A549 (cell line): ENCODE results near the gene WDR33.

Source experiments
- BCL3 ChIP-seq: fragments of >200 bp; sonication (Bioruptor Twin); formaldehyde crosslinking; IDR thresholded peaks from 3 replicates; pipeline ENCODE4 v1.6.1; 2016
- ELK1 ChIP-seq: fragments of 150-350 bp; IDR thresholded peaks from 2 replicates; pipeline ENCODE4 v1.6.1; 2014; ENCODE audit warnings: low read depth, mild to moderate bottlenecking, low read length
- EP300 ChIP-seq, 2 experiments: fragments of >200 bp; sonication (Bioruptor Twin); formaldehyde crosslinking; IDR thresholded peaks; 2 replicates in 1 of 2; 3 replicates in 1 of 2; pipeline ENCODE4 v1.6.1; 2016 to 2017
- ESRRA ChIP-seq: fragments of 150-350 bp; IDR thresholded peaks from 2 replicates; pipeline ENCODE4 v1.6.1; 2014; ENCODE audit warnings: mild to moderate bottlenecking, low read length, borderline replicate concordance
- FOSL2 ChIP-seq, 2 experiments: fragments of 450-650 bp in 1 of 2; fragments of >200 bp in 1 of 2; sonication (Bioruptor Twin) in 1 of 2; formaldehyde crosslinking; IDR thresholded peaks; 2 replicates each; pipeline versions ENCODE4 v1.5.0 to v1.6.1; 2016 to 2020; ENCODE audit warnings: mild to moderate bottlenecking in 1 of 2, moderate library complexity in 1 of 2
- MAFK ChIP-seq: fragments of 450-650 bp; IDR thresholded peaks from 2 replicates; pipeline ENCODE4 v1.6.1; 2014; ENCODE audit not compliant: partially characterized antibody
- MAX ChIP-seq: IDR thresholded peaks from 2 replicates; pipeline ENCODE4 v1.6.1; 2012
- MYC ChIP-seq: IDR thresholded peaks from 2 replicates; pipeline ENCODE4 v1.6.1; 2012; ENCODE audit warnings: mild to moderate bottlenecking, inconsistent platforms, low read length, improper control_type of control experiment, borderline replicate concordance
- NFE2L2 ChIP-seq: fragments of 150-350 bp; conservative IDR thresholded peaks from 2 replicates; pipeline ENCODE4 v1.6.1; 2014; ENCODE audit warnings: low read length
- POLR2A ChIP-seq: IDR thresholded peaks from 2 replicates; pipeline ENCODE4 v1.6.1; 2012; ENCODE audit warnings: mild to moderate bottlenecking, low read length
- SREBF2 ChIP-seq: fragments of 450-650 bp; IDR thresholded peaks from 2 replicates; pipeline ENCODE4 v1.6.1; 2014; ENCODE audit warnings: mild to moderate bottlenecking, moderate library complexity
- ZSCAN20 ChIP-seq: fragments of 250-450 bp; sonication (Bioruptor Pico); IDR thresholded peaks from 2 replicates; pipeline ENCODE4 v1.8.0; 2022; ENCODE audit warnings: mild to moderate bottlenecking, moderate library complexity
- TF ChIP-seq, protein P1 (sequence below): fragments of >200 bp; sonication (Bioruptor Twin); formaldehyde crosslinking; IDR thresholded peaks from 3 replicates; pipeline ENCODE4 v1.5.1; 2016
- TF ChIP-seq, protein P2 (sequence below): fragments of 200-600 bp; sonication (generic); IDR thresholded peaks from 2 replicates; pipeline ENCODE4 v1.6.1; 2016; ENCODE audit warnings: antibody characterized with exemption, mild to moderate bottlenecking, moderate library complexity

DNA sequence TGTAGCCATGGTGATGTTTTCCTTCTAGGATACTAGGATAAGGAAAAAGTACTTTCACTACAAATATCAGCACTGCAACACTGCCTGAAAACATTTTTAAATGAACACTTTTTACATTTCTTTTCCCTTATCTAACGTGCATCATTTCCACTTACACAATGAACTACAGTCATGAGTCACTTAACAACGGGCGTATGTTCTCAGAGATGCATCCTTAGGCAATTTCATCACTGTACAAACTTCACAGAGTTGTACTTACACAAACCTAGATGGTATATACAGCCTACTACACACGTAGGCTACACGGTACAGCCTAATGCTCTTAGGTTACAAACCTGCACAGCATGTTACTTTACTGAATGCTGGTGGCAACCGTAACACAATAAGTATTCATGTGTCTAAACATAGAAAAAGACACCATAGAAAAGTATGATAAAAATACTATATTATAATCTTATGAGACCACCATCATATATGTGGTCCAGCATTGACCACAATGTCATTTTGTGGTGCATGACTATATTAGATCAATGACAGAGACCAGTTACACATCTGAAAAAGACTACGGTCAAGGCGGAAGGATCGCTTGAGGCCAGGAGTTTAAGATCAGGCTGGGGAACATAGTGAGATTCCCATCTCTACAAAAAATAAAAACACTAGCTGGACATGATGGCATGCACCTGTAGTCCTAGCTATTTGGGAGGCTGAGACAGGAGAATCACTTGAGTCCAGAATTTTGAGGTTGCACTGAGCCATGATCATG, 39.8 kb downstream of the WDR33 start:
- TF ChIP-seq FOSL2 (IDR thresholded peaks at IDR 0.05) (no peak), FOSL2 (CRISPR knock-in tag; IDR thresholded peaks at IDR 0.05) (peak; percentile 83), POLR2A (no peak), EP300 (IDR thresholded peaks at IDR 0.05) (no peak), MAFK (no peak), SREBF2 (no peak), MAX (no peak), BCL3 (no peak), ZSCAN20 (no peak), NFE2L2 (no peak), ELK1 (no peak), MYC (no peak), ESRRA (no peak)
- TF ChIP-seq, protein P1, sequence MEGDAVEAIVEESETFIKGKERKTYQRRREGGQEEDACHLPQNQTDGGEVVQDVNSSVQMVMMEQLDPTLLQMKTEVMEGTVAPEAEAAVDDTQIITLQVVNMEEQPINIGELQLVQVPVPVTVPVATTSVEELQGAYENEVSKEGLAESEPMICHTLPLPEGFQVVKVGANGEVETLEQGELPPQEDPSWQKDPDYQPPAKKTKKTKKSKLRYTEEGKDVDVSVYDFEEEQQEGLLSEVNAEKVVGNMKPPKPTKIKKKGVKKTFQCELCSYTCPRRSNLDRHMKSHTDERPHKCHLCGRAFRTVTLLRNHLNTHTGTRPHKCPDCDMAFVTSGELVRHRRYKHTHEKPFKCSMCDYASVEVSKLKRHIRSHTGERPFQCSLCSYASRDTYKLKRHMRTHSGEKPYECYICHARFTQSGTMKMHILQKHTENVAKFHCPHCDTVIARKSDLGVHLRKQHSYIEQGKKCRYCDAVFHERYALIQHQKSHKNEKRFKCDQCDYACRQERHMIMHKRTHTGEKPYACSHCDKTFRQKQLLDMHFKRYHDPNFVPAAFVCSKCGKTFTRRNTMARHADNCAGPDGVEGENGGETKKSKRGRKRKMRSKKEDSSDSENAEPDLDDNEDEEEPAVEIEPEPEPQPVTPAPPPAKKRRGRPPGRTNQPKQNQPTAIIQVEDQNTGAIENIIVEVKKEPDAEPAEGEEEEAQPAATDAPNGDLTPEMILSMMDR: no peak
- TF ChIP-seq, protein P2, sequence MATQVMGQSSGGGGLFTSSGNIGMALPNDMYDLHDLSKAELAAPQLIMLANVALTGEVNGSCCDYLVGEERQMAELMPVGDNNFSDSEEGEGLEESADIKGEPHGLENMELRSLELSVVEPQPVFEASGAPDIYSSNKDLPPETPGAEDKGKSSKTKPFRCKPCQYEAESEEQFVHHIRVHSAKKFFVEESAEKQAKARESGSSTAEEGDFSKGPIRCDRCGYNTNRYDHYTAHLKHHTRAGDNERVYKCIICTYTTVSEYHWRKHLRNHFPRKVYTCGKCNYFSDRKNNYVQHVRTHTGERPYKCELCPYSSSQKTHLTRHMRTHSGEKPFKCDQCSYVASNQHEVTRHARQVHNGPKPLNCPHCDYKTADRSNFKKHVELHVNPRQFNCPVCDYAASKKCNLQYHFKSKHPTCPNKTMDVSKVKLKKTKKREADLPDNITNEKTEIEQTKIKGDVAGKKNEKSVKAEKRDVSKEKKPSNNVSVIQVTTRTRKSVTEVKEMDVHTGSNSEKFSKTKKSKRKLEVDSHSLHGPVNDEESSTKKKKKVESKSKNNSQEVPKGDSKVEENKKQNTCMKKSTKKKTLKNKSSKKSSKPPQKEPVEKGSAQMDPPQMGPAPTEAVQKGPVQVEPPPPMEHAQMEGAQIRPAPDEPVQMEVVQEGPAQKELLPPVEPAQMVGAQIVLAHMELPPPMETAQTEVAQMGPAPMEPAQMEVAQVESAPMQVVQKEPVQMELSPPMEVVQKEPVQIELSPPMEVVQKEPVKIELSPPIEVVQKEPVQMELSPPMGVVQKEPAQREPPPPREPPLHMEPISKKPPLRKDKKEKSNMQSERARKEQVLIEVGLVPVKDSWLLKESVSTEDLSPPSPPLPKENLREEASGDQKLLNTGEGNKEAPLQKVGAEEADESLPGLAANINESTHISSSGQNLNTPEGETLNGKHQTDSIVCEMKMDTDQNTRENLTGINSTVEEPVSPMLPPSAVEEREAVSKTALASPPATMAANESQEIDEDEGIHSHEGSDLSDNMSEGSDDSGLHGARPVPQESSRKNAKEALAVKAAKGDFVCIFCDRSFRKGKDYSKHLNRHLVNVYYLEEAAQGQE: no peak
